Erythroblast (primary cell): ENCODE measurements around the gene MPRIP.

Experiments
- DNase-seq, 2 experiments: peaks; one replicate each; lab custom pipeline; 2025; lab: John Stamatoyannopoulos, UW
- GATA1 ChIP-seq: IDR thresholded peaks from 2 replicates; pipeline ENCODE4 v1.6.1; 2011; ENCODE audit warnings: low read depth, mild to moderate bottlenecking, control low read depth, low read length, moderate library complexity
- POLR2A ChIP-seq: IDR thresholded peaks from 2 replicates; pipeline ENCODE4 v1.6.1; 2011; ENCODE audit warnings: mild to moderate bottlenecking, low read length

Gene MPRIP

DNA sequence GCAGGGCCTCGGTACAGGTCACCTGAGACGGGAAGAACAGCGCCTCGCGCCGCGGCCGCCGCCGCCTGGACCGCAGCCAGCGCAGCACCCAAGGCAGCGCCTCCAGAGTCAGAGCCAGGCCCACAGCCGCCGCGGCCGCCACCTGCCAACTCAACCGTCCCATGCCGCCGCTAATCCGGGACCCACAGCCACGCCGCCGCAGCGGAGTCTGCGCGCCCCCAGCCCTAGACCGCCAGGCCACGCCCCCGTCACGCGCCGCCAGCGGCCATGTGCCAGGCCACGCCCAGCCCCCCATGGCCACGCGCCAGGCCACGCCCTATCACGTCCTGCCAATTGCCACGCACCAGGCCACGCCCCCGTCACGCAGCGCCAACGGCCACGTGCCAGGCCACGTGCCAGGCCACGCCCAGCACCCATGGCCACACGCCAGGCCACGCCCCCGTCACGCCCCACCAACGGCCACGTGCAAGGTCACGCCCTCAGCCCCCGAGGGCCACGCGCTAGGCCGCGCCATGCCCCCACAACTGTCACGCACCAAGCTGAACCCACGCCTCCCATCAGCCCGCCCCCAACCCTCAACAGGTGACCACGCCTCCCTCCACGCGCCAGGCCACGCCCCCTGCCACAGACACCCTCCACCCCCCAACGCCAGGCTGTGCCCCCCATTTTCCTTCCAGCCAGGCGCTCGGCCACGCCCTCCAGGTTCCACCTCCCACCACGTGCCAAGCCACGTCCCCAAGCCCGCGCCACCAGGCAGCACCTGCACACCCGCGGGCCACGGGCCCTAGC is 164.1 kb downstream of the MPRIP start, which contains the start of gene PLD6:
Gene PLD6 (minus strand): TSS at position 210 of the 789 bp plus-strand sequence. CDS start 47 bp downstream, at position 163.
- TF ChIP-seq GATA1 (no peak), POLR2A (peak; percentile 49)
- peak; percentile 93 to 96 for DNase-seq

DNA sequence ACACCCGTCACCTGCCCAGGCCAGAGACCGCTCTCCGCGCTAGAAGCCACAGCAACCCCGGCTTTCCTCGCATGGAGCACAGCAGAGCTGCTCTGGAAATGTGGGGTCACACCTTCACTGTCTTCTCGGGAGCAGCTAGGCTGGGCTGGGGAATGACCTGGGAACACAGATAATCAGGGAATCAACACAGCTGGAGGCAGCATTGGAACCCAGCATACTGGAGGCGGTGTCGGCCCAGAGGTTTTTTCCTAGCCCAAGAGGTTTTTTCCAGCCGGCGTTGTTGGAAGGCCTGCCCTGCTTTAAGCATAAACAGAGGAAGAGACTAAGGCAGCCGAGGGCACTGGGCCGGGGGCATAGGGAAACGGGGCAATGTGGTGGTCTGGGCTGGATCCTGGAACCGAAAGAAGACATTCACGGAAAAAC is 164.7 kb downstream of the MPRIP start:
- no peak for TF ChIP-seq POLR2A
- no peak for TF ChIP-seq GATA1
- no peak for DNase-seq

DNA sequence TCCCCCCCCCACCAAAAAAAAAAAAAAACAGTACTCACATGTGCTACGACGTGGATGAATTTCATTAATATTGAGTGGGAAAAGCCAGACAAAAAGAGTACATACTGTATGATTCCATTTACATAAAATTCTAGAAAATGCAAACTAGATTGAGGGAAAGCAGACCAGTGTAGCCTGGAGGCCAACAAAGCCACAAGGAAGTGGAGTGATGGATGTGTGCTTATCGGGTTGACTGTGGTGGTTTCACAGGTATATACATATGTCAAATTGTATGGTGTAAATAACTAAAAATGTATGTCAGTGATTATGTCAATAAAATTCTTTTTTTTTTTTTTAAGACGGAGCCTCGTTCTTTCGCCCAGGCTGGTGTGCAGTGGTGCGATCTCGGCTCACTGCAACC is 165.7 kb downstream of the MPRIP start:
- TF ChIP-seq POLR2A (no peak), GATA1 (no peak)
- DNase-seq = no peak

DNA sequence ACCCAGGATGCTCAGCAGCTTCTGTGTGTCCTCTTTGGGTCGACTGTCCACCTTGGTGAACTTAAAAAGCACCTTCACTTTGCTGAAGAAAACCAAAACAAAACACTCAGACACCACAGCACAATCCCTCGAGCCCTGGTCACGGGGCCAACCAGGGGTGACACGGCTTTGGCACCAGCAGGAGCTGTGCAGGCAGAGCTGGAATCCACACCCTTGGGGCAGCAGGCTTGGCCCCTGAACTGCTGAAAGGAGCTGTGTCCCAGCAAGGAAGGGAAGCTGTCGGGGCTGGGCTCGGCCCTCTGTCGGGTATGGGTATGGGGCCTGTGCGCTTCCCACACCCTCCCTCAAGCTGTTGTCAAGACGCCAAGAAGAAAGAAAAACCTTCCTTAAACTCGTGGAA is 171.5 kb downstream of the MPRIP start:
- TF ChIP-seq POLR2A = no peak
- no peak for TF ChIP-seq GATA1

DNA sequence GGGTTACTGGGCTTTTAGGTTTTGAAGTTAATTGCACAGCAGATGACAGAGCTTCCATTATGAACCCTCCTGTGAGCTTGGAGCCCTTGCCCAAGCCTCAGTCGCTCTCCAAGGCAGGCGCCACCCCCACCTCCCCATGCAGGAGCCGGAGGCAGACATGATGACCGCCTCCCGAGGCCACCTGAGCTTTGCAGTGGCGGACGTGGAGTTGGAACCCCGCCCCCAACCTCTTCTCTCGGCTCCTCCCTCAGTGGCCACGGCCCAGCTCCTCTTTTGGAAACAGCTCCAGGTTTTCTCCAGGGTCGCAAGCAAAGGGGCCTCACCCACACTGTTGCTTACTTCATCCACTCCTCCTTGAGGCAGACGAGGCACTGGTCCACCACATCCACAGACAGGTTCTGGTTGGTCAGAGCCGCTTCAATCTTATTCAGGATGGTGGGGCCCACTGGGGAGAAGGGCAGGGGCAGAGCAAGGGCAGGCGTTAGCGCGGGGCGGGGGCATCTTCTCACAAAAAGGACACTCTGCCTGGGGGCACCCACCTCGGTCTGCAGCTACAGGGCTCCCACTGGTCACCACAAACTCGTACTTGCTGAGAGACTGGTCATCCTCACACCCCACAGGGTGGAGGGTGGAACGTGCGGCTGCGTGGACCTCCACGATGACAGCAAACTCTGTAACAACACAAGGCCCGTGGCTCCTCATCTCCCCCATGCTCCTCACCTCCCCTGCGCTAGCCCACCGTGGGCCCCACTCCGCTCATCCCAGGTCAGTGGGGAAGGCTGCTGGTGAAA is 172.6 kb downstream of the MPRIP start:
- DNase-seq = no peak
- TF ChIP-seq GATA1 = no peak
- TF ChIP-seq POLR2A = no peak

More for the DNA sequence above, 171.5 kb downstream of the MPRIP start:
- DNase-seq = no peak

DNA sequence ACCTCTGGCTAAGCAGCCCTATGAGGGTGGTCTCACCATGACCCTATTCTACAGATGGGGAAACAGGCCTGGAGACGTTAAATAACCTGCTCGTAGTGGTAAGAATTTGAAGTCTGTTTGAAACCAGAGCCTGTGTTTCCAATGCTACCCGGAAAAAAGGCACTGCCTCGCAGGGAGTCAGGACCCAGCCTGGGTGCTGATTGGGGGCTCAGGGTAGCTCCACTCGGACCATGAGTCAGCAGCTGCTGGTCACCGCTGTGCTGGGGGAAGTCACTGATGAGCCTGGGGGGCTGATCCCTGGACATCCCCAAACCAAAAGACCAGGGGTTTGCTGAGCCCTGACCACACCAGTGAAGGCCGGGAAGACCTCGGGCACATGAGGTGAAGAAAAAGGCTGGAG is 173.3 kb downstream of the MPRIP start:
- TF ChIP-seq POLR2A (no peak), GATA1 (no peak)
- DNase-seq = no peak

DNA sequence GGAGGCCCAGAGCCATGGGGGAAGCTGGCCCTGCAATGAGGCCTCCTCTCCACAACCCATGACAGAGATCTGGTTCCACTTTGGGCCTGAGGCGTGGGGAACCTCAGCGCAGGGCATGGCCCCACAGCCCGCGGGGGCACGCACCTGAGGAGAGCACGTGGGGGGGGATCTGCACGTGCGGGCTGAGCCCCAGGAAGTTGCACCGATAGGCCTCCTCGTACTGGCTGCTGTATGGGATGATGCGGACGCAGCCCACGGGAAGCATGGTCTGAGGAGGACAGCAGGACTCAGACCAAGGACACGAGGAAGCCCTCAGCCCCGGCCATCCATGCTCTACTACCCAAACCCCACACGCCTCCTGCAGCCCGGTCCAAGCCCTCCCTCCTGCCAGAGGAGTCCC is 174.0 kb downstream of the MPRIP start:
- TF ChIP-seq GATA1 (no peak), POLR2A (no peak)
- DNase-seq = no peak

DNA sequence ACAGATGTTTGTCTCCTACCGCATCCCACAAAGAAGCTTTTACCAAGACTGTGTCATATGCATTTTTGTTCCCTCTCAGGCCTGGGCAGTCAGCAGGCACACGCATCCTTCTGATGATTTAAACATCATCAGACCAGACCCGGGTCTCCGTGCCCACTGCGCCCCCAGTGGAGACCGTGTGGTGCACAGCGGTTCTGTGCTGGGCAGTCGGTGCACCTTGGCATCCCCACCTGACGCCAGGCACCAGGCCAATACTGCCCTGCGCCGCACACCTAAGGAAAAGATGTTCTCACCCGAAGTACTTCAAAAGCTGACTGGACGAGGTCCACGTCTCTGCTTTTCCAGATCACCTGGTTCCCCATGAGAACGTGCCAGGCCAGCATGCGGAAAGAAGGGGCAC is 174.5 kb downstream of the MPRIP start:
- TF ChIP-seq POLR2A = no peak
- no peak for TF ChIP-seq GATA1
- no peak for DNase-seq

DNA sequence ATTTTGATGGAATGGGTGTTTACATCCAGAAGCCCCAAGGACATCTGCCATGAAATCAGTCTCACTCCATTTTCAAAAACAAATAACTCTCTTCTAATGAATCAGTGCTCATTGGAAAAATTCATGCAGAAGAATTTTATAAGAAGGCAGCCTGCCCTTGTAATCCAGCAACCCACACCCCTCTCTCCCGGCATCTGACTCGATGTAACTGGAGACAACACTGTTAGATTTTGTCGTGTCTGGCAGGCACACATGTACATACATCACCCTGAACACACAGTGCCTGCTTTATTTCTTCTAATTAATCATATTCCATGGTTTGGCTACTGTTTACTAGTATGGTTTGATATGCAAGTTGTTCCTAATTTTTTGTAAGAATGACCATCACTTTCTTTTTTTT is 175.7 kb downstream of the MPRIP start:
- no peak for TF ChIP-seq GATA1
- TF ChIP-seq POLR2A = no peak
- no peak for DNase-seq

DNA sequence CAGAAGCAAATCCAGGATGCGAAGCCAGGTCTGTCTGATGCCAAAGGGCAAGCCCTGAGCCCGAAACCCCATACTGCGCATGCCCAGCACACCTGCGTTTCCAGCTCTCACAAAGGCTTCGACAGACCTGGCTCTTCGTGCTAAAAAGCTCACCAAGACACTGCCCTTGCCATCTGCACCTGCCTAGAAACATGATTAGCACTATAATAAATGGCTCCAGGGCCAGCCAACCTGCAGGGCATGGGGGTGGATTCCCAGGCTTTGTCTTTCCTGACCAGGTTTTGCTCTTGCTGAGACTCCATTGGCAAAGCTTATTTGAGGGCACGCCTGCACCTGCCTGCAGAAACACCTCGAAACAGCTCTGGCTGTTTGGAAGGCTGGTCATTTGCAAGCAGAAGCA is 178.3 kb downstream of the MPRIP start:
- TF ChIP-seq POLR2A = no peak
- no peak for TF ChIP-seq GATA1
- DNase-seq = no peak

DNA sequence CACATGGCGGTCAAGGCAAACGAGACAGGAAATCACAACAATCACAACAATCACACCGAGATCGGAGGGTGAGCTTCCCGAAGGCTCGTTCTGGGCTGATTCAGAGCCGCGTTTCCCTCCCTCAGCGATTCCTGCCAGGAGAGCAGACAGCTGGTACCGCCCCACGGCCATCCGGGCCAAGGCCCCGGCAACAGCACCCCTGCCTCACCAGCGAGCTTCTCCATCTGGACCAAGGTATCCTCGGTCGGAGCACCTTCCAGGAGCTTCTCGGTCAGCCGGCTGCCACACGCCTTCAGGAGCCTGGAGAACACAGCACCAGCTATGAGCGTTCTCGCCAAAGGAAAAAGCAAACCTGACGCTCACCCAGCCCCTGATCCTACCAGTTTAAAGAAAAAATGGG is 179.1 kb downstream of the MPRIP start:
- DNase-seq = no peak
- TF ChIP-seq GATA1 = no peak
- no peak for TF ChIP-seq POLR2A

DNA sequence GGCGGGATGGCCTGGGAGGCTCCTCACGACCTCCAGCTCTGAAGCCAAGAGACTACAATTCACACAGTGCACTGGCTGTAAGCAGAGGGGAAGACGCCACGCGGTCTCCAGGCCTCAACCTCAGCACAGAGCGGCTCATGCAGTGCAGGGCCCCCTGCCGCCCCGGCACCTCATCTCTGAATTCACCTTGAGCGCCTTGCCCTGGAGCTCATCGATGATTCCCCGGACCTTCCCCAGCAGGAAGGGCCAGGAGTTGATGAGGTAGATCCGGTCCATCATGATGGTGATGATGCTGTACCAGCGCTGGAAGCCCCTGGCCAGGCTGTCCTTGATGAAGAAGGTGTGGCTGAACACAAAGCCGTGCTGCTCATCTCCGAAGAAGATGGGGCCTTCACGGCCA is 181.5 kb downstream of the MPRIP start:
- TF ChIP-seq POLR2A (no peak), GATA1 (no peak)

DNA sequence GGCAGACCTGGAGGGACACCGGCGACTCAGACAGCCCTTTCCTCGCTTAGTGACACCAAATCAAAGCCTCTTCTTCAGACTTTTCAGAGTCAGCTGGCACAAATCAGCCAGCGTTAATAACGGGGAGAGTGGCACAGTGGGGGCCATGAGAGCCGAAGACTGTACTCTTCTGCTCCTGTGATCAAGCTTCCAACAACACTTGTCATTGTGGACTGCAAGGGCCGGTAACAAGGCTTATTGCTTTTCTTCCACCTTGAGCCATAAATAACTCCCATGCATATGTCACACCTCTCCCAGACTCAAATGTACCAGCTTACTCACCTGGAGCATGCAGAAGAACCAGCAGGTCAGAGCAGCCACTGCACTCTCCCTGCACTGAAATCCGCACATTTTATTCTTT is 181.9 kb downstream of the MPRIP start:
- TF ChIP-seq GATA1 = no peak
- TF ChIP-seq POLR2A = no peak
- no peak for DNase-seq

More for the DNA sequence above, 181.5 kb downstream of the MPRIP start:
- no peak for DNase-seq

DNA sequence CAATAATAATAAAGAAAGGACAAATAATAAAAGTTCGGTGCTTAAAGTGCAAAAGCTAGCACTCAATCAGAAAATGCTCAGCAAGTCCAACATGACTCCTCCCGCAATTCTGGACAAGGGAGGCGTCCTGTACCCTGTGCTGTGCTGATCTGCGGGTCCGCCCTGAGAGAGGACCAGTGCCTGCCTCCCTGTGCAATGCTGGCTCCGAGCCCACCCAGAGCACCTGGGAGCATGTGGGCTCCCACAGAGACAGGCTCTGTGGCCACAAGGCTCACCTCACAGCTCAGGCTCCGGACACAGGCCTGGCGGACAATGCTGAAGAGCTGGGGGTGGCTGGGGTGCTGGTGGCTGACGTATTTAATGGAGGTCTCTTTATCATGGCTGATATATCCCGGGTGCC is 183.6 kb downstream of the MPRIP start:
- no peak for DNase-seq
- TF ChIP-seq POLR2A (no peak), GATA1 (no peak)
